Activated naive CD8-positive, alpha-beta T cell treated with anti-CD3 and anti-CD28 coated beads, Interleukin-2, amount 50 U/mL, for 24 hours (primary cell): ENCODE data around the gene NGEF.
A peak's percentile ranks its signal among the peaks of the same experiment; 100 is the strongest.

Source experiments
- ATAC-seq: fragments of 150-1000 bp; cut with Tn5 transposase; one replicate; pipeline ENCODE4 v1.10.0; 2021
- DNase-seq: peaks from one replicate; pipeline ENCODE4 v3.0.0; 2021
- H3K27ac Mint-ChIP-seq: one replicate; pipeline ENCODE4 v1.8.0; 2021; ENCODE audit warnings: mild to moderate bottlenecking, mixed read lengths
- H3K27me3 Mint-ChIP-seq: one replicate; pipeline ENCODE4 v1.8.0; 2021; ENCODE audit warnings: mixed read lengths
- H3K36me3 Mint-ChIP-seq: one replicate; pipeline ENCODE4 v1.8.0; 2021; ENCODE audit warnings: low read depth, mixed read lengths
- H3K4me1 Mint-ChIP-seq: one replicate; pipeline ENCODE4 v1.8.0; 2021; ENCODE audit warnings: mixed read lengths
- H3K4me3 Mint-ChIP-seq: one replicate; pipeline ENCODE4 v1.8.0; 2021; ENCODE audit warnings: mild to moderate bottlenecking, moderate library complexity, mixed read lengths
- H3K9me3 Mint-ChIP-seq: one replicate; pipeline ENCODE4 v1.8.0; 2021; ENCODE audit warnings: mixed read lengths

Gene NGEF

DNA sequence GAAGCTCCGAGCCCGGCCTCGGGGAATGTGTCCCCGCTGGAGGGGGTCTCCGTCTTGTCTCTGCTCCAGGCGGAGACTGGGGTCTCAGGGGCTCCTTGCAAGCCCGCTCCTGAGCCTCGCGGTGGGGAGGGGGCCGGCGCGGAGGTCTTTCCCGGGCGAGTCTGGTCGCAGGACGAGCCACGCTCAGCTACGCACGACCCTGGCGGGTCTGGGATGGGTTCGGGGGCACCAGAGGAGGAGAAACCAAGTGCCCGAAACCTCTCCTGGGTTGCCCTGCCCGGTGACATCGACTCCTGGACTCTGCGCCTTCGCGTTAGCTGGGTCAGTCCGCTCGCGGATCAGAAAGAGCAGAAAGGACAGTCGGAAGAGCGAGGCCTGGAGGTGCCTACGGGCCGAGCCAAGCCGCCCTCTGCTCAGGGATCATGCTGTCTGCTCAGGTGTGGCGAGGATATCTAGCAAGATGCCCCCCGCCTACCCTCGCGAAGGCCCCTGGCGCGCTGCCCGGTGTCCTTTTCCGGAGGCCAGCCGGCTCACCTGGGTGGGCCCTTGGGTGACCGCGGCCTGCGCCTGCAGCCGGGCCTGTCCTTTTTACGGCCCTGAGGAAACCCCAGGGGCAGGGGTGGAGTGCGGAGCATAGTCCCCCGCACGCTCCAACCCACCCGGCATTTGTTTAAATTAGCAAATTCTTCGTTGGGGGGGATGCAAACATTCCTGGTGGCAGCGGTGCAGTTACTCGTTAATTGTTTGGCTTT is 84.3 kb downstream of the NGEF start:
- Mint-ChIP-seq H3K27ac (no peak overlapping the region), H3K4me1 (peaks cover 19% of the 10 kb centered on the region), H3K36me3 (peaks cover 5% of the 10 kb centered on the region), H3K4me3 (peak overlapping the region; percentile 50), H3K27me3 (peaks cover 67% of the 10 kb centered on the region), H3K9me3 (peaks cover 6% of the 10 kb centered on the region)
- ATAC-seq (no peak), DNase-seq (no peak)

GRCh38 chr2:232927793-232928550 is 85.1 kb downstream of the NGEF start:
- ATAC-seq: no peak

DNA sequence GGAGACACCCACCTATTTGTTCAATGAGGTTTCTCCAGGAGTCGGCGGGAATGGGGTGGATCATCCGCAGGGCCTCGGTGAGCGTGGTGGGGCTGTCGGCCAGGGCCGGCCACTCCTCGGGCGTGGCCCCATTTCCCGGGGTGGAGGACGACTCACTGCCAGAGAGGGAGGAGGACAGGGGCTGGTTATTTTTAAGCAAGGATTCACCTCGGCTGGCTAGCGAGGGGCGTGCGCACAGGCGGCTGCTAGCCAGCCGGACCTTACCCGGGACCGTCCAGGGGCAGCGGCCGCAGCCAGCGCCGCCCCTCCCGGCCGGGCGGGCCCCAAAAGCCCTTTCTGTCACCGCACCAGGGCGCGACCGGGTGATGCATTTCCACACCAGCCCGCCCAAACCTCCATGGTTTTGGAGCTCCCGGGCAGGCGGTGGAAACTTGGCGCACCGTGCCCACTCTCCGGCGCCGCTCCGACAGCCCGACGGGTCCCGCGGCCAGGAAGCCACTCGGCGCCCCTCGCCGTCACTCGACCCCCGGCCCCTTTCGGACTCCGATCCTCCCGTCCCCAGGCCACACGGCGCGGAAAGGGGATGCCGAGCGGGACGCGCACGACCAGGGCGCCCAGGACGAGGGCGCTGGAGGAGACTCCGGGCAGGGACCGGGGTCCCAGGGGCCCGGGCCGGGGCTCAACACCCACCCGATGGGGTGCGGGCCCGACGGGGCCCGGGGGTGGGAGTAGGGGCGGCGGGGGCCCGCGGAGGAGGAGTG is 85.8 kb downstream of the NGEF start:
- peak overlapping the region; percentile 56 for H3K4me3 Mint-ChIP-seq
- peaks cover 56% of the 10 kb centered on the region for H3K27me3 Mint-ChIP-seq
- peaks cover 19% of the 10 kb centered on the region for H3K4me1 Mint-ChIP-seq
- peaks cover 6% of the 10 kb centered on the region for H3K9me3 Mint-ChIP-seq
- H3K27ac Mint-ChIP-seq: no peak overlapping the region
- peaks cover 5% of the 10 kb centered on the region for H3K36me3 Mint-ChIP-seq
- ATAC-seq: no peak
- no peak for DNase-seq

More at GRCh38 chr2:232927793-232928550, 85.1 kb downstream of the NGEF start:
- H3K4me1 Mint-ChIP-seq: peaks cover 19% of the 10 kb centered on the region
- DNase-seq: no peak
- H3K9me3 Mint-ChIP-seq: peaks cover 6% of the 10 kb centered on the region
- H3K4me3 Mint-ChIP-seq: no peak overlapping the region
- peaks cover 5% of the 10 kb centered on the region for H3K36me3 Mint-ChIP-seq
- H3K27ac Mint-ChIP-seq: no peak overlapping the region
- peaks cover 59% of the 10 kb centered on the region for H3K27me3 Mint-ChIP-seq

DNA sequence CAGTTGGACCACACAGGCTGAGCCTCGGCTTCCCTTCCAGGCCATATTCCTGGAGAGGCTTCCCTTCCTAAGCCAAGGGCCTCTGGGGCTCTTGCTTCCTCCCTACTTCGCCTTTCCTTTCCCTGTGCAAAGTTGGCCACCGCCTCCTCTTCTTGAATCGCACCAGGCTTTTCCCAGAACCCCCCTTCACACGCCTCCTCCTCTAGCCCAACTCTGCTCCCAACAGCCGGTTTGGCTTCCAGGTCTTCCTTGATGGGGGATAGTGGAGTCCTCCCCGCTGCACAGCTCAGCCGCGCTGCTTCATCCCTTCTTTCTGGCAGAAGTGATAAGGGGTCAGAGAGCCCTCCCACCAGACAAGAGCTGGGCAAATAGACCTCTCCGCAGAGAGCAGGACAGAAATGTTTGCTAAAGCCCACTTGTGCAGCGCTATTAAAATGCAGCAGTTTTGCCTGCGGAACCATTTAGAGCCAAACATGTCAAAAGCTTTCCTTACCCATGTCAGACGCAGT is 86.6 kb downstream of the NGEF start:
- Mint-ChIP-seq H3K27me3 (peaks cover 54% of the 10 kb centered on the region), H3K4me3 (peak overlapping the region; percentile 56), H3K36me3 (peaks cover 5% of the 10 kb centered on the region), H3K9me3 (peaks cover 6% of the 10 kb centered on the region), H3K4me1 (peaks cover 19% of the 10 kb centered on the region), H3K27ac (no peak overlapping the region)
- ATAC-seq (no peak), DNase-seq (no peak)

DNA sequence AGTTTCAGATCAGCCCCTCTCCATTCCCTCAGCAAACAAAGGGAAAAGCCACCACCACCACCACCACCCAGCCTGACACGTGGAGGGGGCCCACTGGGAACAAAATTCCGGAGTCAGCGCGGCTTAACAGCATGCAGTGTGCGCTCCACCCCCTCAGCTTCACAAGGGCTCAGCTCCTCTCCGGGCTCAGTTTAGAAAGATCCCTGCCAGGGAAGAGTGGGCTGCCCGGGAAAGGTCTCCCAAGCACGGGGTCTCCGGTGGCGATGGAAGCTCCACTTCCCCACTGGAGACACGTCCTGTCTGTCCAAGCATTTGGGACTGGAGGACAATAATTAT is 87.3 kb downstream of the NGEF start:
- H3K4me3 Mint-ChIP-seq: no peak overlapping the region
- peaks cover 19% of the 10 kb centered on the region for H3K4me1 Mint-ChIP-seq
- H3K27me3 Mint-ChIP-seq: peaks cover 49% of the 10 kb centered on the region
- no peak overlapping the region for H3K27ac Mint-ChIP-seq
- no peak for ATAC-seq
- DNase-seq: no peak
- peaks cover 5% of the 10 kb centered on the region for H3K36me3 Mint-ChIP-seq
- peaks cover 6% of the 10 kb centered on the region for H3K9me3 Mint-ChIP-seq

DNA sequence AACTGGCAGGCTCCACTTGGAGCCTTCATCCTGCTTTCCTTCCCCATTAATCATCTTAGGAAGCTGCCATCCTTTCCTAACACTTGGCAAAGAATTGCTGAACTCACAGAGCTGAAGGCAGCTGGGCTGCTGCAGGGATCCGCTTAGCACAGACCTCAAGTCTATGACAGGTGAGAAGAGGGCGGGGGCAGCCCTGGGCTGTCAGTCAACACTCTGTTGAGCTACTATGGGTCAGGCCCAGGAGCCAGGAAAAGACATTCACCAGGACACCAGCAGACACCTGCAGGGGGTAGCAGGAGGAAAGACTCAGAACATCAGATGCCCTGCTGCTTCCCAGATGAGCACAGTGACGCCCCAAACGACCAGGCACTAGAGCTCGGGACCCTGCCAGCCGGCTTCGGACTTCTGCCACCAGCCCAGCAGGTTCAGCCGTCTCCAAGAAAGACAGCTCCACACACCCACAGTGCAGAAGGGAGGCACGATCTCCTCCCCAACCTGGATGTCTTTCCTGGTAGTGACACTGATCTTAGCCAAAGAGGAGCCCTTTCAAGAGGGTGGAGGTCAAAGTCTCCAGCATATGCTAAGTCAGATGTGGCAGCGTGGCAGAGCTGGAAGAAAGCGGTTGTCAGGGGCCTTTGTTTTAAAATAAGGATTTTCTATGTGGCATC is 87.8 kb downstream of the NGEF start:
- ATAC-seq (no peak), DNase-seq (no peak)
- H3K27ac Mint-ChIP-seq: no peak overlapping the region
- H3K4me1 Mint-ChIP-seq: peaks cover 19% of the 10 kb centered on the region
- H3K27me3 Mint-ChIP-seq: peaks cover 51% of the 10 kb centered on the region
- H3K9me3 Mint-ChIP-seq: peaks cover 6% of the 10 kb centered on the region
- H3K36me3 Mint-ChIP-seq: peaks cover 5% of the 10 kb centered on the region
- H3K4me3 Mint-ChIP-seq: no peak overlapping the region

DNA sequence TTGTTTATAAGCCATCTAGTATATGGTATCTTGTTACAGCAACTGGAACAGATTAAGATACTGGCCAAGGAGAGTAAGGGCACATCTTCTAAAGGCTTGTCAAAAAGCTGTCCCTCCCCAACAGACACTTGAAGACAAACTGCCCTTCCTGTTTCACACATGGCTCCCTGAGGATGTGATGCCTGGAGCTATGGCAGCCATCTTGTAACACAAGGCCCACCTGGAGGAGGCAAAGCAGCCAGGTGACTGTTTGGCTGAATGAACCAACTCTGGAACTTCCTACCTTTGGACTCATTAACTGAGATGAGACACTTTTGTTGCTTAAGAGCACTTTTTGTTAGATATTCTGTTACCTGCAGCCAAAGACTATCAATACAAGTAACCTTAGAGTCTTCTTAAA is 88.6 kb downstream of the NGEF start:
- H3K4me1 Mint-ChIP-seq: peaks cover 13% of the 10 kb centered on the region
- no peaks in the 10 kb centered on the region for H3K36me3 Mint-ChIP-seq
- H3K4me3 Mint-ChIP-seq: no peak overlapping the region
- no peak overlapping the region for H3K27ac Mint-ChIP-seq
- H3K27me3 Mint-ChIP-seq: peaks cover 51% of the 10 kb centered on the region
- H3K9me3 Mint-ChIP-seq: no peaks in the 10 kb centered on the region
- DNase-seq: no peak
- no peak for ATAC-seq

GRCh38 chr2:232920760-232921159 is 92.3 kb downstream of the NGEF start:
- no peak for DNase-seq
- H3K4me3 Mint-ChIP-seq: no peak overlapping the region
- H3K27ac Mint-ChIP-seq: no peak overlapping the region

DNA sequence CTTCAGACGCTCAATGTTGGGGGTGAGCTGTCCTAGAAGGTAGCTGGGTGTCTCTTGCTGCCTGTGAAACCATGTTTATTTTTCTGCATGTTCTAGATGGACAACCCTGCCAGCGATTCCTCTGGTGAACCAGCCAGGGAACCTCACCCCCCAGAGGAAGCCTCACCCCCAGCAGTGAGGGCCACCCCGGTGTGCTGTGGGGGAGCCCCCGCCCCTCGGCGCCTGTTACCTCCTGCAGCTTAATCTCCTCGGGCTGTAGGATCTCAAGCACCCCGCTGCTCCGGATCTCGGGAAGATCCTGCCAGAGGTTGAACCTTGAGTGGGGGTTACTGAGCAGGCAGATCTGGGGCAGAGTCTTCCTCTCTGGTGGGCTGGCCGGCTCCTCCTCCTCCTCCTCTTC is 93.0 kb downstream of the NGEF start:
- no peaks in the 10 kb centered on the region for H3K36me3 Mint-ChIP-seq
- no peaks in the 10 kb centered on the region for H3K9me3 Mint-ChIP-seq
- no peak overlapping the region for H3K4me3 Mint-ChIP-seq
- no peaks in the 10 kb centered on the region for H3K4me1 Mint-ChIP-seq
- DNase-seq (no peak), ATAC-seq (no peak)
- H3K27ac Mint-ChIP-seq: no peak overlapping the region
- peaks cover 38% of the 10 kb centered on the region for H3K27me3 Mint-ChIP-seq

More at GRCh38 chr2:232920760-232921159, 92.3 kb downstream of the NGEF start:
- Mint-ChIP-seq H3K27me3 (peaks cover 40% of the 10 kb centered on the region), H3K36me3 (no peaks in the 10 kb centered on the region), H3K9me3 (no peaks in the 10 kb centered on the region), H3K4me1 (no peaks in the 10 kb centered on the region)
- no peak for ATAC-seq

GRCh38 chr2:232919141-232919540 is 93.9 kb downstream of the NGEF start:
- H3K9me3 Mint-ChIP-seq: no peaks in the 10 kb centered on the region
- H3K4me1 Mint-ChIP-seq: no peaks in the 10 kb centered on the region
- DNase-seq (no peak), ATAC-seq (no peak)
- H3K4me3 Mint-ChIP-seq: no peak overlapping the region
- H3K27me3 Mint-ChIP-seq: peaks cover 31% of the 10 kb centered on the region
- H3K36me3 Mint-ChIP-seq: no peaks in the 10 kb centered on the region
- H3K27ac Mint-ChIP-seq: no peak overlapping the region

- H3K4me3 Mint-ChIP-seq: no peak overlapping the region
- peaks cover 24% of the 10 kb centered on the region for H3K9me3 Mint-ChIP-seq
- H3K27ac Mint-ChIP-seq: no peak overlapping the region
- ATAC-seq (no peak), DNase-seq (no peak)
- no peaks in the 10 kb centered on the region for H3K4me1 Mint-ChIP-seq
- peaks cover 4% of the 10 kb centered on the region for H3K36me3 Mint-ChIP-seq
- peaks cover 40% of the 10 kb centered on the region for H3K27me3 Mint-ChIP-seq
Measured at GRCh38 chr2:232913903-232914302, 99.2 kb downstream of the NGEF start.

- Mint-ChIP-seq H3K9me3 (peaks cover 24% of the 10 kb centered on the region), H3K4me3 (no peak overlapping the region), H3K27ac (no peak overlapping the region), H3K36me3 (peaks cover 4% of the 10 kb centered on the region), H3K4me1 (no peaks in the 10 kb centered on the region), H3K27me3 (peaks cover 37% of the 10 kb centered on the region)
- ATAC-seq: no peak
- DNase-seq: no peak
Measured at GRCh38 chr2:232911712-232912277, 101.3 kb downstream of the NGEF start.

- Mint-ChIP-seq H3K27ac (no peak overlapping the region), H3K36me3 (peaks cover 4% of the 10 kb centered on the region), H3K4me3 (no peak overlapping the region), H3K4me1 (no peaks in the 10 kb centered on the region), H3K27me3 (peaks cover 36% of the 10 kb centered on the region), H3K9me3 (peaks cover 24% of the 10 kb centered on the region)
- ATAC-seq: no peak
- DNase-seq: no peak
Measured at GRCh38 chr2:232910376-232910775, 102.7 kb downstream of the NGEF start.

GRCh38 chr2:232908695-232909094 is 104.4 kb downstream of the NGEF start:
- Mint-ChIP-seq H3K4me1 (no peaks in the 10 kb centered on the region), H3K27ac (no peak overlapping the region), H3K4me3 (no peak overlapping the region), H3K27me3 (peaks cover 30% of the 10 kb centered on the region), H3K36me3 (peaks cover 4% of the 10 kb centered on the region), H3K9me3 (peaks cover 24% of the 10 kb centered on the region)
- ATAC-seq: no peak
- DNase-seq: no peak
